ENCODE measurements around the gene DLG2.

DNA sequence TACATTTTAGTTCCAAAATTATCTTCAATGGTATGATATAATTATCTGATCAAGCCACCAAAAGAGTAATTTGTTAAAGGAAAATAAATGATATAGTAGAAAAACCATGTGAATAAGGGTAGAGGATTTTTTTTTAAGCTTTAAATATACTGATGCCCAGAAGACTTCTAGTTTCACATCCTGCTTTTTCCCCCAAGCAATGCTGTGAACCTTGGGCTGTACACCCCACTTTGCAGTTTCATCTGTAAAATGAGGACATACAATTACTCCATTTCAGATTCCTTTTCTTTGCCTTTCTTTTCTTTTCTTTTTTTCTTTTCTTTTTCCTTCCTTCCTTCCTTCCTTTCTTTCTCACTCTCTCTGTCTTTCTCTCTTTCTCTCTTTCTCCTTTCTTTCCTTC, 1125.4 kb downstream of the DLG2 start:
- no peak for TF ChIP-seq CBX3 (IDR thresholded peaks at IDR 0.05; ENCODE audit: borderline replicate concordance in 1 of 2, low read length in 2 of 2)
- no peak for TF ChIP-seq PATZ1 (CRISPR knock-in tag; IDR thresholded peaks at IDR 0.05; ENCODE audit: borderline replicate concordance)
- TF ChIP-seq SMARCB1 (IDR thresholded peaks at IDR 0.05; ENCODE audit: insufficient read length, low read depth): no peak
- TF ChIP-seq SIN3B (IDR thresholded peaks at IDR 0.05; ENCODE audit: low read depth): no peak
- TF ChIP-seq BDP1 (IDR thresholded peaks at IDR 0.05; ENCODE audit: insufficient read depth, insufficient read length): no peak
- TF ChIP-seq ATF2 (CRISPR knock-in tag; IDR thresholded peaks at IDR 0.05): no peak
- no peak for TF ChIP-seq POLR2AphosphoS5 (IDR thresholded peaks at IDR 0.05; ENCODE audit: control insufficient read depth, insufficient read depth, low read depth, low read length)
- no peak for TF ChIP-seq SIX5 (IDR thresholded peaks at IDR 0.05; ENCODE audit: borderline replicate concordance in 1 of 2, insufficient read depth in 1 of 2, low read depth in 1 of 2, low read length in 2 of 2)
- TF ChIP-seq CBX1 (IDR thresholded peaks at IDR 0.05; ENCODE audit: low read depth): no peak
- no peak for TF ChIP-seq DLX4 (CRISPR knock-in tag; IDR thresholded peaks at IDR 0.05)
- TF ChIP-seq ARNT (IDR thresholded peaks at IDR 0.05): no peak

All from K562 (cell line).